Ectodermal cell (in vitro differentiated cells): ENCODE data around the gene ARMH2.
"Not testable (repeated sequence)": the region's sequence is repeated elsewhere in the genome, so short reads cannot be mapped to it uniquely, and the experiment has no call there.

Experiments
- H3K27ac ChIP-seq: 2 replicates; pipeline ENCODE4 v1.7.0; 2013; ENCODE audit warnings: mild to moderate bottlenecking, low read depth, low read length; ENCODE audit not compliant: insufficient read depth, poor library complexity, severe bottlenecking
- H3K27me3 ChIP-seq: 2 replicates; pipeline ENCODE4 v1.7.0; 2013; ENCODE audit warnings: mild to moderate bottlenecking, low read length; ENCODE audit not compliant: insufficient read depth, control insufficient read depth, poor library complexity, severe bottlenecking
- H3K36me3 ChIP-seq: one replicate; pipeline ENCODE4 v1.7.0; 2013; ENCODE audit warnings: low read length; ENCODE audit not compliant: control insufficient read depth, insufficient read depth
- H3K4me1 ChIP-seq: one replicate; pipeline ENCODE4 v1.7.0; 2013; ENCODE audit warnings: low read length; ENCODE audit not compliant: control insufficient read depth, insufficient read depth
- H3K4me3 ChIP-seq: 2 replicates; pipeline ENCODE4 v1.7.0; 2013; ENCODE audit warnings: low read depth, low read length, control low read depth; ENCODE audit not compliant: insufficient read depth
- H3K9me3 ChIP-seq: 2 replicates; pipeline ENCODE4 v1.7.0; 2013; ENCODE audit warnings: mild to moderate bottlenecking, low read length, moderate library complexity; ENCODE audit not compliant: control insufficient read depth
- WGBS, 2 experiments: methylation state at CpG; one replicate each; pipeline ENCODE4 v1.1.7; 2013; ENCODE audit warnings: missing lambda C conversion rate in 2 of 2; 5-methylcytosine and 5-hydroxymethylcytosine counted together

Gene ARMH2

DNA sequence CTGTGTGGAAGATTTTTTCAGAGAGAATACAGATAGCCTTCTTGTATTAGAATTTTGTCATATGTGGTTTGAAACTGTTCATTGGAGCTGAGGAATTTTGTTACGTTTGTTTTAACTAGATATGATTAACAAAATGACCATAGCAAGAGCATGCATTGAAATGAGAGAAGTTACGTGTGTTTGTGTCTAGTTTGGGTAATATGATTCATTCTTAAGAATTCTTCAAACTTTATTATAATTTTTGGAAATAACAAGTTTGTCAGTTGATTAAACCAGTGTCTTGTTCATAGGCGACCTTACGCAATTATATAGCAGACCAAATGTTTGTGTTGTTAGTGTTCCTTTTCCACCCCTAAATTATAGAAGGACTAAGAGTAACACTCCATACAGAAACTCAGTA lies 18.5 kb downstream of the ARMH2 start:
- Histone ChIP-seq H3K36me3 (peaks cover 16% of the 10 kb centered on the region), H3K27ac (no peak overlapping the region), H3K27me3 (no peaks in the 10 kb centered on the region), H3K4me1 (no peaks in the 10 kb centered on the region), H3K4me3 (no peak overlapping the region), H3K9me3 (no peaks in the 10 kb centered on the region)
- WGBS, 2 experiments: 100% methylated on average over 2 to 4 of the region's 4 CpGs

DNA sequence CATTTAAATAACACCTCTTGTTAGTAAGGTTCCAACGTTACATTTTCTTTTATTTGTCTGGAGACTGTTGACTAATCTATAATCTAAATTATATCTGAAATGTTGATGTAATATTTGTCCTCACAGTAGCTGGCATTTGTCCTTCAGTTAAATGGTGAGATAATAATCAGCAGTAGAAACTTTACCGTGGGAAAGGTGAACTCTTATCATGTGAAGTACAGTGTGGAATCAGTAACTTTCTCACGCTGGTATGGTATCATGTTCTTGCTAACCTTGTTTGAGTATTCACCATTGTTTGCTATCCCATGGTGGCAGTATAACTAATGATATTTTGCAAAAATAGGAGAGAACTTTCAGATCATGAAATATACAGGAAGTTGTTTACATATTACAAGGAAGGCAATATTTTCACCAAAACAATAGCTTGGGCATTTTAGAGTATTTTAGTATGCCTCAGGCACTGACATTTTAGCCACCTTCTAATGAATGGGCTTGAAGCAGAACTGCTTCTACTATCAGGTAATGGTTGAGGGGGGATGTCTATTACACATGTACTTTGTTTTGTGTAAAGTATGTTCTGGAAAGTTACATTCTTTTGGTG lies 19.2 kb downstream of the ARMH2 start:
- Histone ChIP-seq H3K4me3 (no peak overlapping the region), H3K36me3 (peaks cover 12% of the 10 kb centered on the region), H3K27ac (no peak overlapping the region)

DNA sequence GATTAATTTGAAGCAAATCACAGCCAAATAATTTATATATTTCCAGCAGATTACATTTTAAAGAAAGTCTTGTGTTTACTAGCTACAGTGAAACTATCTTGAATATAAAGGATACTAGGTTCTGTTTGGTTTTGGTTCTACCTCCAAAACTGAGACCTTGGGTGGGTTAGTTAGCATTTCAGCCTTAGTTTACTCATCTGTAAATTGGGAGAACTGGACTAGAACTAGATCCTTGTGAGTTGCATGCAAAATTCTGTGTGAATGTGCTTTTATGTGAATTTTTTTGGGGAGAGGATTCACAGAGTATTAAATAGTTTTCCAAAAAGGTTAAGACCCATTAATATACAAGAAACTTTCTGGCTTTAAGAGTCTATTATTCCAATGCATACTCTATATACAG lies 19.8 kb downstream of the ARMH2 start:
- Histone ChIP-seq H3K27me3 (no peaks in the 10 kb centered on the region), H3K27ac (no peak overlapping the region), H3K9me3 (no peaks in the 10 kb centered on the region), H3K4me1 (no peaks in the 10 kb centered on the region), H3K36me3 (peaks cover 9% of the 10 kb centered on the region), H3K4me3 (no peak overlapping the region)

More for the DNA sequence above, 19.2 kb downstream of the ARMH2 start:
- Histone ChIP-seq H3K4me1 (no peaks in the 10 kb centered on the region), H3K27me3 (no peaks in the 10 kb centered on the region), H3K9me3 (no peaks in the 10 kb centered on the region)
- WGBS, 2 experiments: 93% methylated on average over 2 of the region's 3 CpGs

DNA sequence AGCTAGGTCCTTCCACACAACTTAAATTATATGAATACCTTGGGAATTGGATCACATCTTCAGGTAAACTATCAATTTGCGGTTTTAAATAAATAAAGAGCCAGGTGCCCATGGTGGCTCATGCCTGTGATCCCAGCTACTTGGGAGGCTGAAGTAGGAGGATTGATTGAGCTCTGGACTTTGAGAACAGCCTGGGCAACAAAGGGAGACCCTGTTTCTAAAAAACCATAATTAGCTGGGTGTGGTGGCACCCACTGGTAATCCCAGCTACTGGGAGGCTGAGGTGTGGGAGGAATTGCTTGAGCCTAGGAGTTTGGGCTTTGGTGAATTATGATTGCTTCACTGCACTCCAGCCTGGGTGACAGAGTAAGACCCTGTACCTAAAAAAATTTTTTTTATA lies 20.6 kb downstream of the ARMH2 start:
- Histone ChIP-seq H3K36me3 (peaks cover 9% of the 10 kb centered on the region), H3K9me3 (no peaks in the 10 kb centered on the region), H3K4me1 (no peaks in the 10 kb centered on the region), H3K27ac (no peak overlapping the region), H3K4me3 (no peak overlapping the region), H3K27me3 (no peaks in the 10 kb centered on the region)
- WGBS, 2 experiments: 93 to 100% methylated on average over 1 of the region's 1 CpG

DNA sequence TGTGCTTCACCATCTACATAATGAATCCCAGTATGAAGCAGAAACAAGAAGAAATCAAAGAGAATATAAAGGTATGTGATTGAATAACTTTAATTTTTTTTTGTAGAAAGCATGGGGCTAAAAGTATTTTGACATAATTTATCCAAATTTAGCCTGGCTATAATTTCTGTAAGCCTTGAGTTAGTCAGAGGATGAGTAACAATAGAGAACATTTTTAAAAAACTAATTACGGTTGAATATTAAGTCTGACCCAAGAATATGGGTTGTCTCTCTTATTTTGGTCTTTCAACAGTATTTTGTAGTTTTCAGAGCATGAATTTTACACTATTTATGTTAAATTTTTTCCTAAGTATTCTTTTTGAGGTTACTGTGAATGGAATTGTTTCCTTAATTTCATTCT lies 21.5 kb downstream of the ARMH2 start:
- H3K4me3 ChIP-seq: no peak overlapping the region
- 100% methylated on average over 1 of the region's 1 CpG for WGBS, 2 experiments
- peaks cover 2% of the 10 kb centered on the region for H3K36me3 ChIP-seq

DNA sequence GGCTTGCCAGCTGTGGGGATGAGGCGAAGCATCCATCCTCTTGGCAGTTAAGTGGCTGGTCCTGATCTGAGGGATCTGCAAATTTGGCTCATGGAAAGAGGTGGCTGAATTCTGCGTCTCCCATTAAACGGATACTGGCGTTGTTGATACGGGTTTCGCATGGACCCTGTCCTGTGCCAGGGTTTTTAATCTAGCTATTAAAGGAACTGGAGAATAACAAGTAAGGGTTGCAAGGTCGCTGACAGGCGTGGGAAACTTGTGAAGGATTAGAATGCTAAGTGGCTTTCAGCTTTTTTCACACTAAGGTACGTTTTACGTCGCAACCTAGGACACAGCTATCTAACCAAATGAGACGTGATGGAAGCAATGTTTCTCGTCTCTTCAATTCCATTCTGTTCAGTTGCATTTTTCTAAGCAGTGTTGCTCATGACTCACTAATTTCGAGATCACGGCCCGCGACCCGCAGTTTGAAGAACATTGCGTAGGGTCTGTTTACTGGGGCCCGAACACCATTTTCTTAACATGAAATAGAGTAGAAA lies 23.1 kb downstream of the ARMH2 start:
- WGBS, 2 experiments: 8 to 12% methylated on average over 20 of the region's 20 CpGs
- Histone ChIP-seq H3K9me3 (no peaks in the 10 kb centered on the region), H3K4me3 (peak overlapping the region; percentile 99), H3K27me3 (no peaks in the 10 kb centered on the region), H3K36me3 (no peaks in the 10 kb centered on the region), H3K27ac (peak overlapping the region; percentile 41), H3K4me1 (no peaks in the 10 kb centered on the region)

More for the DNA sequence above, 21.5 kb downstream of the ARMH2 start:
- H3K4me1 ChIP-seq: no peaks in the 10 kb centered on the region
- H3K27ac ChIP-seq: no peak overlapping the region
- H3K9me3 ChIP-seq: no peaks in the 10 kb centered on the region
- H3K27me3 ChIP-seq: no peaks in the 10 kb centered on the region

DNA sequence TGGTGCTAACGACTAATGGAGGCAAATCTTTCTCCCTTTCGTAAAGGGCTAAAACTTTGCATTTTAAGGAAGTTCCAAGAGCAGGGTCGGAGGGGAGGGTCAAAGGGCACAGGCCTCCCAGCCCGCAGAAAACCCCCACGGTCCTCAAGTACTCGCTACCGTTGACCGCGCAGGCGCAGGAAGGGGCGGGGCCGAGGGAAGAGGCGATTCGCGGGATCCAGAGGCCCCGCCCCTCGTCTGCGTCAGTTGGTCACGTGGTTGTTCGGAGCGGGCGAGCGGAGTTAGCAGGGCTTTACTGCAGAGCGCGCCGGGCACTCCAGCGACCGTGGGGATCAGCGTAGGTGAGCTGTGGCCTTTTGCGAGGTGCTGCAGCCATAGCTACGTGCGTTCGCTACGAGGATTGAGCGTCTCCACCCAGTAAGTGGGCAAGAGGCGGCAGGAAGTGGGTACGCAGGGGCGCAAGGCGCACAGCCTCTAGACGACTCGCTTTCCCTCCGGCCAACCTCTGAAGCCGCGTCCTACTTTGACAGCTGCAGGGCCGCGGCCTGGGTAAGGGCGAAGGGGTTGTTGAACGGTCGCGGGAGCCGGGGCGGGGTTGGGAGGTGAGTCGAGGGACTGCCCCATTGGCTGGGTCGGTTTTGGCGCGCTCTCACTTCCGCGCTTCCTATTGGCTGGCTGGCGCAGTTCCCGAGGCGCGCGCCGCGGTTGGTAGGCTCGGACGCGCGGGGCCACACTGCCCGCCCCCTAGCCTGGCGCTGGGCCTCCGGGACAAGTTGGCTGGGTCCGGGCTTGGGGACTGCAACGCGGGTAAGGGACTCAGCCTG lies 23.8 kb downstream of the ARMH2 start, which contains the start of gene GMNN:
Gene GMNN, plus strand, starts transcription at position 242 of the 824 bp plus-strand sequence. CDS start 2,310 bp downstream, outside the sequence.
- 1% methylated on average over 75 of the region's 75 CpGs for WGBS, 2 experiments
- H3K4me1 ChIP-seq: no peaks in the 10 kb centered on the region
- no peaks in the 10 kb centered on the region for H3K36me3 ChIP-seq
- peak within 1 kb of the TSS; percentile 99 for H3K4me3 ChIP-seq
- no peaks in the 10 kb centered on the region for H3K27me3 ChIP-seq
- no peaks in the 10 kb centered on the region for H3K9me3 ChIP-seq
- H3K27ac ChIP-seq: peak within 1 kb of the TSS; percentile 97

DNA sequence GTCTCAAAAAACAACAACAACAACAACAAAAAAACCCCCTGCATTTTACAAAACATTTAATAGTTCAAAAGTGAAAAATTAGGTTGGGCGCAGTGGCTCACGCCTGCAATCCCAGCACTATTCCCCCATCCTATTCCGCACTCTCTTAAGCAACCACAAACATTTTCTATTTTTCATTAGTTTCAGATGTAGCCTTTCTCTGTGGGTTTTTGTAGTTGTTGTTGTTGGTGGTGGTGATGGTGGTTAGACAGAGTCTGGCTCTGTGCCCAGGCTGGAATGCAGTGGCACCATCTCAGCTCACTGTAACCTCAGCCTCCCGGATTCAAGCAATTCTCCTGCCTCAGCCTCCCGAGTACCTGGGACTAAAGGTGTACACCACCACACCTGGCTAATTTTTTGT lies 30.4 kb downstream of the ARMH2 start:
- WGBS, 2 experiments: 88 to 96% methylated on average over 5 of the region's 5 CpGs
- no peaks in the 10 kb centered on the region for H3K9me3 ChIP-seq
- H3K4me1 ChIP-seq: no peaks in the 10 kb centered on the region
- H3K4me3 ChIP-seq: no peak overlapping the region
- no peaks in the 10 kb centered on the region for H3K36me3 ChIP-seq
- no peak overlapping the region for H3K27ac ChIP-seq
- no peaks in the 10 kb centered on the region for H3K27me3 ChIP-seq

DNA sequence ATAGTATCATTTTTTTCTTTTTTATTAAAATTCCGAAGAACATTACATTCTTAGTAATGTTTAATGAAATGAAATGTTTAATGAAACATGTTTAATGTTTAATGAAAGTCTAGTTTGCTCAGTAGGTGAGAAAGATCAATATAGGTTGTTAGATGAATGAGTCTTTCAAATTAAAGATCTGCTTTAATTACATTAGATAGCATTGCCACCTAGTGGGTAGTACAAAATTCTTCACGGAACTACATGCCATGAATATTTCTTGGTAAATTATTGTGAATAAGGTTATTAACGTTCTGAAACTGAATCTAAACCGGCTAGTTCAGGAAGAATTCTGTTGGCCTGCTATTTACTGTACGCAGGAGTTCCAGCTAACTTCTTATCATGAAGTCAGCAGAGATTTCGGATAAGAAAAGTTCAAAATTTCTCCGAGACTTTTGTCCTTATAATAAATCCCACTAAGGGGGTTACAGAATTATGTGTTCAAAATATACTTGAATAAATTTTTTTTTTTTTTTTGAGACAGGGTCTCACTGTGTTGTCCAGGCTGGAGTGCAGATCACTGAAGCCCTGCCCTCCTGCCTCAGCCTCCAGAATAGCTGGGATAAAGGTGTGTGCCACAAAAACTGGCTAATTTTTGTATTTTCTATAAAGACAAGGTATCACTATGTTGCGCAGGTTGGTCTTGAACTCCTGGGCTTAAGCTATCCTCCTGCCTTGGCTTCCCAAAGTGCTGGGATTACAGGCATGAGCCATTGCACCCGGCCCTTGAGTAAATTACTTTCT lies 31.8 kb downstream of the ARMH2 start:
- Histone ChIP-seq H3K4me3 (no peak overlapping the region), H3K4me1 (no peaks in the 10 kb centered on the region), H3K27ac (no peak overlapping the region), H3K9me3 (no peaks in the 10 kb centered on the region), H3K27me3 (no peaks in the 10 kb centered on the region), H3K36me3 (no peaks in the 10 kb centered on the region)
- 89 to 93% methylated on average over 7 to 8 of the region's 9 CpGs for WGBS, 2 experiments

DNA sequence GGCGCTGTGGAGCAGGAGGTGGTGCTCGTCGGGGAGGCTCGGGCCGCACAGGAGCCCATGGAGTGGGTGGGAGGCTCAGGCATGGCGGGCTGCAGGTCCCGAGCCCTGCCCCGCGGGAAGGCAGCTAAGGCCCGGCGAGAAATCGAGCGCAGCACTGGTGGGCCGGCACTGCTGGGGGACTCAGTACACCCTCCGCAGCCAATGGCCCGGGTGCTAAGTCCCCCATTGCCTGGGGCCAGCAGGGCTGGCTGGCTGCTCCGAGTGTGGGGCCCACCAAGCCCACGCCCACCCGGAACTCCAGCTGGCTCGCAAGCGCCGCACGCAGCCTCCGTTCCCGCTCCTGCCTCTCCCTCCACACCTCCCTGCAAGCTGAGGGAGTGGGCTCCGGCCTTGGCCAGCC lies 32.7 kb downstream of the ARMH2 start:
- not testable (repeated sequence) for H3K4me1 ChIP-seq, H3K36me3 ChIP-seq, H3K4me3 ChIP-seq, H3K9me3 ChIP-seq, H3K27ac ChIP-seq, H3K27me3 ChIP-seq
- 94 to 96% methylated on average over 26 of the region's 26 CpGs for WGBS, 2 experiments
